Smooth muscle cell (in vitro differentiated cells): ENCODE results near the gene REXO1. TPM values are rescaled to one million over a fixed set of nuclear protein-coding genes. Genes with fewer than 3 reads are reported as not detected.

Experiments used
- DNase-seq: peaks from one replicate; lab custom pipeline; 2025; ENCODE audit not compliant: unreplicated experiment; lab: John Stamatoyannopoulos, UW
- H2AFZ ChIP-seq: fragments of 200-600 bp; sonication (generic); 2 replicates; pipeline ENCODE4 v1.6.0; 2016; ENCODE audit warnings: antibody characterized with exemption, low read depth, mild to moderate bottlenecking
- H3F3A ChIP-seq: fragments of 200-600 bp; sonication (generic); 2 replicates; pipeline ENCODE4 v1.6.0; 2017; ENCODE audit warnings: antibody characterized with exemption, low read depth
- H3K27ac ChIP-seq: fragments of 200-600 bp; sonication (generic); 2 replicates; pipeline ENCODE4 v1.5.1; 2016; ENCODE audit warnings: low read depth, mild to moderate bottlenecking
- H3K27me3 ChIP-seq: fragments of 200-600 bp; sonication (generic); 2 replicates; pipeline ENCODE4 v1.6.1; 2016; ENCODE audit warnings: low read depth, mild to moderate bottlenecking
- H3K36me3 ChIP-seq: fragments of 200-600 bp; sonication (generic); 2 replicates; pipeline ENCODE4 v1.5.1; 2016; ENCODE audit warnings: low read depth
- H3K4me1 ChIP-seq: fragments of 200-600 bp; sonication (generic); 2 replicates; pipeline ENCODE4 v1.5.1; 2016; ENCODE audit warnings: low read depth
- H3K4me2 ChIP-seq: fragments of 200-600 bp; sonication (generic); 2 replicates; pipeline ENCODE4 v1.6.0; 2016; ENCODE audit warnings: mild to moderate bottlenecking
- H3K4me3 ChIP-seq: fragments of 200-600 bp; sonication (generic); 2 replicates; pipeline ENCODE4 v1.5.1; 2016; ENCODE audit warnings: mild to moderate bottlenecking
- H3K79me2 ChIP-seq: fragments of 200-600 bp; sonication (generic); 2 replicates; pipeline ENCODE4 v1.6.0; 2016; ENCODE audit warnings: low read depth, mild to moderate bottlenecking
- H3K9ac ChIP-seq: fragments of 200-600 bp; sonication (generic); 2 replicates; pipeline ENCODE4 v1.6.0; 2016; ENCODE audit warnings: low read depth
- H3K9me3 ChIP-seq: fragments of 200-600 bp; sonication (generic); replicated peaks from 2 replicates; pipeline ENCODE4 v1.5.1; 2016; ENCODE audit warnings: low read depth
- H4K20me1 ChIP-seq: fragments of 200-600 bp; sonication (generic); 2 replicates; pipeline ENCODE4 v1.6.0; 2016; ENCODE audit warnings: low read depth
- WGBS: methylation state at CpG from one replicate; pipeline ENCODE4 v1.1.7; 2016; ENCODE audit warnings: low lambda C conversion rate; 5-methylcytosine and 5-hydroxymethylcytosine counted together
- polyA plus RNA-seq: library from polyadenylated mRNA; unstranded; fragments of >200 nt; fragmentation: Nextera tagmentation; extraction: Ambion mirVana; gene quantifications from 2 replicates; pipeline ENCODE4 v1.2.1, GENCODE V29; 2016
- total RNA-seq: library from RNA; depleted of rRNA; stranded (reverse); fragments of >200 nt; gene quantifications from 2 replicates; pipeline ENCODE4 v1.2.3, GENCODE V29; 2014
- TF ChIP-seq, protein P1 (sequence below): fragments of 200-600 bp; sonication (generic); IDR thresholded peaks from 2 replicates; pipeline ENCODE4 v1.5.1; 2017; ENCODE audit warnings: borderline replicate concordance, mild to moderate bottlenecking, antibody characterized with exemption; ENCODE audit not compliant: insufficient read depth, poor library complexity, severe bottlenecking

Gene REXO1
- total and polyA plus RNA-seq, 2 experiments from 2014 or later, result 10.6 to 11.6 TPM

GRCh38 chr19:1768248-1768647 is 80.0 kb downstream of the REXO1 start:
- no peak overlapping the region for H3K9ac ChIP-seq
- H3K4me2 ChIP-seq, result no peak overlapping the region
- H2AFZ ChIP-seq, result no peak overlapping the region
- H3K27me3 ChIP-seq, result peaks cover 74% of the 10 kb centered on the region
- DNase-seq, result no peak
- WGBS, result 31% methylated on average over 8 of the region's 13 CpGs
- no peak overlapping the region for H3K27ac ChIP-seq
- H3K9me3 ChIP-seq, result no peaks in the 10 kb centered on the region
- no peaks in the 10 kb centered on the region for H3F3A ChIP-seq
- H3K4me3 ChIP-seq, result no peak overlapping the region
- H3K36me3 ChIP-seq, result no peaks in the 10 kb centered on the region
- TF ChIP-seq, protein P1, sequence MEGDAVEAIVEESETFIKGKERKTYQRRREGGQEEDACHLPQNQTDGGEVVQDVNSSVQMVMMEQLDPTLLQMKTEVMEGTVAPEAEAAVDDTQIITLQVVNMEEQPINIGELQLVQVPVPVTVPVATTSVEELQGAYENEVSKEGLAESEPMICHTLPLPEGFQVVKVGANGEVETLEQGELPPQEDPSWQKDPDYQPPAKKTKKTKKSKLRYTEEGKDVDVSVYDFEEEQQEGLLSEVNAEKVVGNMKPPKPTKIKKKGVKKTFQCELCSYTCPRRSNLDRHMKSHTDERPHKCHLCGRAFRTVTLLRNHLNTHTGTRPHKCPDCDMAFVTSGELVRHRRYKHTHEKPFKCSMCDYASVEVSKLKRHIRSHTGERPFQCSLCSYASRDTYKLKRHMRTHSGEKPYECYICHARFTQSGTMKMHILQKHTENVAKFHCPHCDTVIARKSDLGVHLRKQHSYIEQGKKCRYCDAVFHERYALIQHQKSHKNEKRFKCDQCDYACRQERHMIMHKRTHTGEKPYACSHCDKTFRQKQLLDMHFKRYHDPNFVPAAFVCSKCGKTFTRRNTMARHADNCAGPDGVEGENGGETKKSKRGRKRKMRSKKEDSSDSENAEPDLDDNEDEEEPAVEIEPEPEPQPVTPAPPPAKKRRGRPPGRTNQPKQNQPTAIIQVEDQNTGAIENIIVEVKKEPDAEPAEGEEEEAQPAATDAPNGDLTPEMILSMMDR, result peak; percentile 28
- no peaks in the 10 kb centered on the region for H4K20me1 ChIP-seq
- no peaks in the 10 kb centered on the region for H3K79me2 ChIP-seq
- no peaks in the 10 kb centered on the region for H3K4me1 ChIP-seq

DNA sequence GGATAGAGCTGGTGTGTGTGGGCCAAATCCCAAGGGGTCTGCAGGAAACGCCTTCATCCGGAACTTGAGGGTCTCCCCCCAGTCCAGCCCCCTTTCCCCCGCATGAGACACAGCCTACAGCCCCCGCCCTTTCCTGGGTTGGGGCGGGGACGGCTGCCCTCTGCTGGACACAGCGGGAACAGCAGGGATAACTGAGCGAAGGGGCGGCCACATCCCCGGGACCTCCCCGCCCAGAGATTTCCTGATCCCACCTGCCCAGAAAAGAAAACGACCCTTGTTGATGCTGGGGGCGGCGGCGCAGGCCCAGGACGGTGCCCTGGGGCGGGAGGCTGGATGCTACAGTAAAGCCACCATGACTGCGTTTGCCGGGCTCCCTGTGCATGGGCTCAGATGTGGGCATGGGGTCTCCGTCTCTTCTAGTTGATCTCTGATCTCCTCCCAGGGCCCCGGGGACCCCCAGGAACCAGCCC is 80.8 kb downstream of the REXO1 start:
- H3K4me3 ChIP-seq, result no peak overlapping the region
- TF ChIP-seq, protein P1, result peak; percentile 92
- peak; percentile 16 for DNase-seq
- H3F3A ChIP-seq, result no peaks in the 10 kb centered on the region
- WGBS, result 18% methylated on average over 12 of the region's 21 CpGs
- peaks cover 75% of the 10 kb centered on the region for H3K27me3 ChIP-seq
- H3K9me3 ChIP-seq, result no peaks in the 10 kb centered on the region
- H2AFZ ChIP-seq, result no peak overlapping the region
- H3K36me3 ChIP-seq, result no peaks in the 10 kb centered on the region
- H3K4me1 ChIP-seq, result no peaks in the 10 kb centered on the region
- H4K20me1 ChIP-seq, result no peaks in the 10 kb centered on the region
- H3K79me2 ChIP-seq, result no peaks in the 10 kb centered on the region
- no peak overlapping the region for H3K27ac ChIP-seq
- no peak overlapping the region for H3K9ac ChIP-seq
- H3K4me2 ChIP-seq, result no peak overlapping the region

DNA sequence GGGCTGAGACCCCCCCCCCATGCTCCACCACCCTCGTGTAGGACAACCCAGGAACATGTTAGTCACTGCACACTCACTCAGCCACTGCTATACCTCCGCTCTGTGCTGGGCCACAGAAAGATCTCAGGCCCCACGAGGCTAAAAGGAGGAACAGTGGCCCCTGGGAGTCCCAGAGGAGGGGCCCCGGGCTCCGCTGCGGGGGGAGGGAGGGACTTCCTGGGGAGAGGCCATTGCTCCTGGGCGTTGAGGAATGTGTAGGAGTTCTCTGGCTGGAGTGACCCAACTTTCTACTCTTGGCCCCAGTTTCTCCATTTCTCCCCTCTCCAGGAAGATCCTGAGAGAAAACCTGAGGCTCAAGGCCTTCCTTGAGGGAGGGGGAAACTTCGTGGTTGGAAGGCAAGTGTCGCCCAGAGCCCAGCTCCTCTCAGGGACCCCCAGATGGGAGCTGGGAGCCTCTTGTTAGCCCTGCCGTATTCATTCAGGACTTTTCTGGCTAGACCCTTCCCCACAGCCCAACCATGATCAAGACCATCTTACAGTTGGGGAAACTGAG is 81.4 kb downstream of the REXO1 start:
- H3K36me3 ChIP-seq, result no peaks in the 10 kb centered on the region
- H3K4me1 ChIP-seq, result no peaks in the 10 kb centered on the region
- TF ChIP-seq, protein P1, result no peak
- H3K9ac ChIP-seq, result no peak overlapping the region
- WGBS, result 32% methylated on average over 8 of the region's 10 CpGs
- no peaks in the 10 kb centered on the region for H4K20me1 ChIP-seq
- H3K27ac ChIP-seq, result no peak overlapping the region
- H3K4me2 ChIP-seq, result no peak overlapping the region
- no peak overlapping the region for H3K4me3 ChIP-seq
- H3K79me2 ChIP-seq, result no peaks in the 10 kb centered on the region
- no peaks in the 10 kb centered on the region for H3K9me3 ChIP-seq
- no peaks in the 10 kb centered on the region for H3F3A ChIP-seq
- H3K27me3 ChIP-seq, result peaks cover 76% of the 10 kb centered on the region
- no peak overlapping the region for H2AFZ ChIP-seq
- no peak for DNase-seq
